Activated T-helper 1 cell treated with anti-CD3 and anti-CD28 coated beads, Interleukin-12 subunit alpha, Interleukin-12 subunit beta, Interleukin-2, Interleukin-4 antibody, amounts not matched to agents 30 ng/mL and 10 ng/mL and 1 ng/mL, durations not matched to agents 14 hours and 24 hours and 36 hours (primary cell): ENCODE measurements around the gene C12orf76. TPM values are rescaled to one million over a fixed set of nuclear protein-coding genes. Genes with fewer than 3 reads are reported as not detected.
A peak's percentile ranks its signal among the peaks of the same experiment; 100 is the strongest.
"Not testable (repeated sequence)": the region's sequence is repeated elsewhere in the genome, so short reads cannot be mapped to it uniquely, and the experiment has no call there.

Experiments
- DNase-seq: peaks from one replicate; pipeline ENCODE4 v3.0.0; 2021; ENCODE audit warnings: low spot score
- H3K27ac Mint-ChIP-seq: one replicate; pipeline ENCODE4 v1.8.0; 2021; ENCODE audit warnings: mild to moderate bottlenecking, mixed read lengths
- H3K27me3 Mint-ChIP-seq: one replicate; pipeline ENCODE4 v1.8.0; 2022; ENCODE audit warnings: mild to moderate bottlenecking, moderate library complexity, mixed read lengths; ENCODE audit not compliant: insufficient read depth
- H3K36me3 Mint-ChIP-seq: one replicate; pipeline ENCODE4 v1.8.0; 2021; ENCODE audit warnings: low read depth, mixed read lengths
- H3K4me1 Mint-ChIP-seq: one replicate; pipeline ENCODE4 v1.8.0; 2021; ENCODE audit warnings: low read depth, mixed read lengths
- H3K4me3 Mint-ChIP-seq: one replicate; pipeline ENCODE4 v1.8.0; 2021; ENCODE audit warnings: mild to moderate bottlenecking, moderate library complexity, mixed read lengths
- H3K9me3 Mint-ChIP-seq: one replicate; pipeline ENCODE4 v1.8.0; 2021; ENCODE audit warnings: mixed read lengths
- intact Hi-C: fragments of 100-400 bp; cut with micrococcal nuclease; formaldehyde crosslinking; loops from one replicate; pipeline ENCODE4 v1.15.1; 2024
- total RNA-seq: library from RNA; stranded (reverse); gene quantifications from 2 replicates; pipeline ENCODE4 v1.2.3, GENCODE V29; 2022

The C12orf76 gene
- total RNA-seq, 1 donor from 2014 or later: 20.8 TPM

DNA sequence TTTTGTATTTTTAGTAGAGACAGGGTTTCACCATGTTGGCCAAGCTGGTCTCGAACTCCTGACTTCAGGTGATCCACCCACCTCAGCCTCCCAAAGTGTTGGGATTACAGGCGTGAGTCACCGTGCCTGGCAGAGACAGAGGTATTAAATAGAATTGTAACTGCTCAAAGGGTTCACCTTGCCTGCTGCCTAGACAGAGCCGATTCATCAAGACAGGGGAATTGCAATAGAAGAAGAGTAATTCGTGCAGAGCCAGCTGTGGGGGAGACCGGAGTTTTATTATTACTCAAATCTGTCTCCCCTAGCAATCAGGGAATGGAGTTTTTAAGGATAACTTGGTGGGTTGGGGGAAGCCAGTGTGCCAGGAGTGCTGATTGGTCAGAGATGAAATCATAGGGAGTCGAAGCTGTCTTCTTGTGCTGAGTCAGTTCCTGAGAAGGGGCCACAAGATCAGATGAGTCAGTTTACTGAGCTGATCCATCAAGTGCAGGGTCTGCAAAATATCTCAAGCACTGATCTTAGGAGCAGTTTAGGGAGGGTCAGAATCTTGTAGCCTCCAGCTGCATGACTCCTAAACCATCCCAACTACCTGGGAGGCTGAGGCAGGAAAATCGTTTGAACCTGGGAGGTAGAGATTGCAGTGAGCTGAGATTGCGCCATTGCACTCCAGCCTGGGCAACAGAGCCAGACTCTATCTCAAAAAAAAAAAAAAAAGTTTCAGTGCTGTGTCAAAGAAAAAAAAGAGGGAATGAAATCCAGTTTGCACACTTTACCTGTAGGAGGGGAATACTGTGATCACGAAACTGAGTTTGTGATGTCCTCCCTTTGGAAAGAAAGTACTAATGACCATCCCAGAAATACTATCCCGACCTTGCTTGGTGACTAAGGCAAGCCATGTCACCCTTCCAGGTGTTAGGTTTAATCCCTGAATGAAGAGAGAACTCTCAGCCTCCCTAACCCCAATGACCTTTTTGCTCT lies 7.3 kb upstream of the C12orf76 start:
- H3K9me3 Mint-ChIP-seq, DNase-seq, H3K4me3 Mint-ChIP-seq, H3K27me3 Mint-ChIP-seq, intact Hi-C loops: not testable (repeated sequence)
- Mint-ChIP-seq H3K4me1 (peaks cover 46% of the 10 kb centered on the region), H3K36me3 (peaks cover 12% of the 10 kb centered on the region), H3K27ac (peak overlapping the region; percentile 75)

DNA sequence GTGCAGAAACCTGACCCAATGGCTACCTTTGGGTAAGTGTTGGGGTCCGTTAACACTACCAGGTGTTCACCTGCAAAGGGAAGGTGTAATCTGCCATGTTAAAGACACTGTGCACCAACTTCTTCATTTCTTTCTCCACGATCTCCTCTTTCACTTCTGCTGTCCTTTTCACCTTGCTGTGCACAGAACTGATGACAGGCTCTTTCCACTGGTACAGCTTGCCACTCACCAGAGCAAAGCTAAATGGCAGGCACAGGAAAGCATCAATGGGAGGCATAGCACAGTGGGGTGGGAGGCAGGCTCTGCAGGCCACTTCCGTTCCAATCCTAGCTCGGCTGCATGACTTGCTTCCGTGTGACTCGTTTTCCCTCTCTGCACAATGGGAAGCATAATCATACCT lies 2.6 kb upstream of the C12orf76 start:
- H3K36me3 Mint-ChIP-seq: peaks cover 8% of the 10 kb centered on the region
- no peaks in the 10 kb centered on the region for H3K9me3 Mint-ChIP-seq
- no peak overlapping the region for H3K4me3 Mint-ChIP-seq
- no peak for DNase-seq
- peaks cover 48% of the 10 kb centered on the region for H3K4me1 Mint-ChIP-seq
- intact Hi-C loops: no loop called here
- H3K27ac Mint-ChIP-seq: no peak overlapping the region
- H3K27me3 Mint-ChIP-seq: no peaks in the 10 kb centered on the region

- H3K36me3 Mint-ChIP-seq, H3K9me3 Mint-ChIP-seq, H3K27me3 Mint-ChIP-seq, DNase-seq, H3K4me3 Mint-ChIP-seq: not testable (repeated sequence)
- peaks cover 36% of the 10 kb centered on the region for H3K4me1 Mint-ChIP-seq
- intact Hi-C loops: loop anchor here (5.0 kb wide), 1 partner anchor 233 kb away; the partner anchor contains the start of gene ATP2A2
- H3K27ac Mint-ChIP-seq: peak overlapping the region; percentile 91
Measured at GRCh38 chr12:110049666-110050065, 1.3 kb upstream of the C12orf76 start.

DNA sequence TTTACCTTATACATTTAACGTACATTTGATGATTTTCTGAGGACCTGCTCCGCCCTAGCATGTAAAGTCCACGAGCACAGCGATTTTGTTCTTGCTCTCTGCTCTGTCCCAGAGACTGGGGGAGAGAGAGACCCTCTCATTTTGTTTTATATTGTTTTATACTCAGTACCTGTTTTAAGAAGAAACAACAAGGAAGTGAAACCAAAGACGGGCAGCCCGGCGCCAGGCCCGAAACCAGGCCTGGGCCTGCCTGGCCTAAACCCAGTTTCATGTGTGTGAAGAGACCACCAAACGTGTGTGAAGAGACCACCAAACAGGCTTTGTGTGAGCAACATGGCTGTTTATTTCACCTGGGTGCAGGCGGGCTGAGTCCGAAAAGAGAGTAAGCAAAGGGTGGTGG lies 712 bp upstream of the C12orf76 start:
- Mint-ChIP-seq H3K27ac (peak overlapping the region; percentile 91), H3K4me3 (peak overlapping the region; percentile 84), H3K4me1 (peaks cover 34% of the 10 kb centered on the region)
- not testable (repeated sequence) for H3K36me3 Mint-ChIP-seq, H3K9me3 Mint-ChIP-seq, DNase-seq, H3K27me3 Mint-ChIP-seq
- intact Hi-C loops: loop anchor here (5.0 kb wide), 1 partner anchor 233 kb away; the partner anchor contains the start of gene ATP2A2

GRCh38 chr12:110047297-110047940 lies 903 bp downstream of the C12orf76 start:
- Mint-ChIP-seq H3K36me3 (peaks cover 10% of the 10 kb centered on the region), H3K27me3 (no peaks in the 10 kb centered on the region), H3K4me1 (peaks cover 42% of the 10 kb centered on the region), H3K9me3 (no peaks in the 10 kb centered on the region), H3K27ac (peak overlapping the region; percentile 52), H3K4me3 (peak overlapping the region; percentile 84)
- DNase-seq: no peak
- intact Hi-C loops: loop anchor here (5.0 kb wide), 1 partner anchor 235 kb away; the partner anchor contains the start of gene ATP2A2

- H3K36me3 Mint-ChIP-seq: peaks cover 17% of the 10 kb centered on the region
- DNase-seq: no peak
Measured at GRCh38 chr12:110046451-110047187, 1.7 kb downstream of the C12orf76 start.

GRCh38 chr12:110042264-110042663 lies 6.1 kb downstream of the C12orf76 start:
- Mint-ChIP-seq H3K27ac (peak overlapping the region; percentile 36), H3K4me1 (peaks cover 55% of the 10 kb centered on the region), H3K4me3 (no peak overlapping the region), H3K9me3 (no peaks in the 10 kb centered on the region), H3K36me3 (peaks cover 42% of the 10 kb centered on the region), H3K27me3 (no peaks in the 10 kb centered on the region)
- intact Hi-C loops: loop anchor here (2.0 kb wide), 1 partner anchor 19 kb away; no protein-coding TSS in a partner anchor
- no peak for DNase-seq

More at GRCh38 chr12:110046451-110047187, 1.7 kb downstream of the C12orf76 start:
- Mint-ChIP-seq H3K4me1 (peaks cover 47% of the 10 kb centered on the region), H3K27me3 (no peaks in the 10 kb centered on the region), H3K4me3 (peak overlapping the region; percentile 84), H3K27ac (no peak overlapping the region), H3K9me3 (no peaks in the 10 kb centered on the region)
- intact Hi-C loops: loop anchor here (5.0 kb wide), 1 partner anchor 236 kb away; the partner anchor contains the start of gene ATP2A2

DNA sequence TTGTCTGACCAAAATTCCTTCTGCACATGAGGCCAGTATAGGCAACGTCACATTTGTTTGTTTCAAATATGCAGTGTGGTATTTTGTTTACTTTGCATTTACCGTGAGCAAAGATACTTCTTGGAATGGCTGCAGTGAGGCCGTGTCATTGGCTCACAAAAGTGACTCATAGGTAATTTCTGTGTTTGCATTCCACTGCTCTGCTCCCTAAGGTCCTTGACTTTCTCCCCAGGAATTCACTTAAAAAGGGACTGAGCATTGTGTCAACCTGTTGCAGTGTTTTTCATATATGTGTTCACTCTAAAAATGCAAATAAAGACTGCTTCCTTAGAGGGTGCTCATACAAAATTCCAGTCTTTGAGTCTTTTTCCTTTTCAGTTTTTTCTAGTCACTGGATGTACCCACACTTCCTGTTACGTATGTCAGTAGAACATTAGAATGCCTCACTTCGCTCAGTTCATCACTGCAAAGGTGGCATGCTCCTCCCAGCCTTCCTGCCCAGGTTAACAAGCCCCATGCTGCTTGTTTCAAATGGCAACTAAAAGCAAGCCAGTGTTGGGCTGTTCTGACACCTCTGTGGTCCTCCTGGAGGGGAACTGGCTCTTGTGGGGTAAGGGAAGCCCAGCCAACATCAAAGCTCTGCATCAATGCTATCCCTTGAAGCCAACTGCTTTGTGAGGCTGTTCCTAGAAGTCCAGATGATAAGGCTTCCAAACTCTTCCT lies 9.1 kb downstream of the C12orf76 start:
- peak overlapping the region; percentile 94 for H3K27ac Mint-ChIP-seq
- intact Hi-C loops: loop anchor here (2.0 kb wide), 1 partner anchor 42 kb away; the partner anchor contains the start of gene GIT2
- H3K4me1 Mint-ChIP-seq: peaks cover 63% of the 10 kb centered on the region
- peak; percentile 34 for DNase-seq
- no peaks in the 10 kb centered on the region for H3K27me3 Mint-ChIP-seq
- peak overlapping the region; percentile 50 for H3K4me3 Mint-ChIP-seq
- peaks cover 58% of the 10 kb centered on the region for H3K36me3 Mint-ChIP-seq
- H3K9me3 Mint-ChIP-seq: no peaks in the 10 kb centered on the region

GRCh38 chr12:110038741-110039084 lies 9.6 kb downstream of the C12orf76 start:
- DNase-seq: no peak
- H3K9me3 Mint-ChIP-seq: no peaks in the 10 kb centered on the region
- peaks cover 63% of the 10 kb centered on the region for H3K4me1 Mint-ChIP-seq
- H3K27me3 Mint-ChIP-seq: no peaks in the 10 kb centered on the region
- intact Hi-C loops: loop anchor here (2.0 kb wide), 1 partner anchor 42 kb away; the partner anchor contains the start of gene GIT2
- peaks cover 60% of the 10 kb centered on the region for H3K36me3 Mint-ChIP-seq
- peak overlapping the region; percentile 94 for H3K27ac Mint-ChIP-seq
- no peak overlapping the region for H3K4me3 Mint-ChIP-seq

DNA sequence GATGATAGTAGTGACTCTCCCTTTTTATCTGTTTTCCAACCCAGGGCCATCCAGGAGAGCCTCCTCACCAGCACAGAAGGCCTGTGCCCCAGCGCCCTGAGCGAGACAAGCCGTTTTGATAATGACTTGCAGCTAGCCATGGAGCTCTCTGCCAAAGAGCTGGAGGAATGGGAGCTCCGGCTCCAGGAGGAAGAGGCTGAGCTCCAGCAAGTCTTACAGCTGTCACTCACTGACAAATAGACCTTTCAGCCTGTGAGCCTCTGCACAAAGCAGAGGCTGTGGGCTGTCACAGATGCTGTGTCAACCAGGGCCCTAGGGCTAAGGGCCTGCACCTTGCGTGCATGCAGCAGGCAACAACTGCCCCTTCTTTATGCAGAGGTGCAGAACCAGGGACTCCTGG lies 11.0 kb downstream of the C12orf76 start:
- DNase-seq: no peak
- Mint-ChIP-seq H3K4me1 (peaks cover 54% of the 10 kb centered on the region), H3K36me3 (peaks cover 59% of the 10 kb centered on the region), H3K27ac (no peak overlapping the region), H3K9me3 (no peaks in the 10 kb centered on the region), H3K4me3 (no peak overlapping the region), H3K27me3 (no peaks in the 10 kb centered on the region)
- intact Hi-C loops: no loop called here

GRCh38 chr12:110035534-110036104 lies 12.7 kb downstream of the C12orf76 start:
- Mint-ChIP-seq H3K4me1 (peaks cover 42% of the 10 kb centered on the region), H3K27ac (no peak overlapping the region), H3K27me3 (no peaks in the 10 kb centered on the region), H3K9me3 (no peaks in the 10 kb centered on the region), H3K36me3 (peaks cover 56% of the 10 kb centered on the region), H3K4me3 (no peak overlapping the region)
- no peak for DNase-seq
- intact Hi-C loops: no loop called here
